Upper lobe of left lung (tissue), 4 donors: Measurements from ENCODE around the gene SRL.

Experiments used
- EP300 ChIP-seq, 4 donors: sonication (generic); formaldehyde crosslinking; IDR thresholded peaks; one replicate each; pipeline ENCODE4 v1.5.1; 2017; ENCODE audit warnings: antibody characterized with exemption in 4 of 4, control low read depth in 2 of 4
- TF ChIP-seq, protein P1 (sequence below), 6 experiments: fragments of 450-650 bp in 4 of 6; fragments of 200-600 bp in 2 of 6; sonication (generic) in 2 of 6; IDR thresholded peaks; one replicate each; pipeline ENCODE4 v1.5.1; 2016 to 2019; ENCODE audit warnings: antibody characterized with exemption in 6 of 6

GRCh38 chr16:4227040-4227332 lies 14.9 kb downstream of the SRL start:
- TF ChIP-seq, protein P1, sequence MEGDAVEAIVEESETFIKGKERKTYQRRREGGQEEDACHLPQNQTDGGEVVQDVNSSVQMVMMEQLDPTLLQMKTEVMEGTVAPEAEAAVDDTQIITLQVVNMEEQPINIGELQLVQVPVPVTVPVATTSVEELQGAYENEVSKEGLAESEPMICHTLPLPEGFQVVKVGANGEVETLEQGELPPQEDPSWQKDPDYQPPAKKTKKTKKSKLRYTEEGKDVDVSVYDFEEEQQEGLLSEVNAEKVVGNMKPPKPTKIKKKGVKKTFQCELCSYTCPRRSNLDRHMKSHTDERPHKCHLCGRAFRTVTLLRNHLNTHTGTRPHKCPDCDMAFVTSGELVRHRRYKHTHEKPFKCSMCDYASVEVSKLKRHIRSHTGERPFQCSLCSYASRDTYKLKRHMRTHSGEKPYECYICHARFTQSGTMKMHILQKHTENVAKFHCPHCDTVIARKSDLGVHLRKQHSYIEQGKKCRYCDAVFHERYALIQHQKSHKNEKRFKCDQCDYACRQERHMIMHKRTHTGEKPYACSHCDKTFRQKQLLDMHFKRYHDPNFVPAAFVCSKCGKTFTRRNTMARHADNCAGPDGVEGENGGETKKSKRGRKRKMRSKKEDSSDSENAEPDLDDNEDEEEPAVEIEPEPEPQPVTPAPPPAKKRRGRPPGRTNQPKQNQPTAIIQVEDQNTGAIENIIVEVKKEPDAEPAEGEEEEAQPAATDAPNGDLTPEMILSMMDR (IDR thresholded peaks at IDR 0.05) = no peak
- TF ChIP-seq EP300 (IDR thresholded peaks at IDR 0.05) = no peak
